Fibroblast of skin of back (primary cell): ENCODE measurements around the gene GGCX. TPM values are rescaled to one million over a fixed set of nuclear protein-coding genes. Genes with fewer than 3 reads are reported as not detected.
"Not testable (repeated sequence)": the region's sequence is repeated elsewhere in the genome, so short reads cannot be mapped to it uniquely, and the experiment has no call there.

Experiments
- DNase-seq: peaks from one replicate; pipeline ENCODE4 v3.0.0-alpha.2; 2013
- polyA plus RNA-seq, 2 experiments: library from polyadenylated mRNA; unstranded; fragments of 120-200 nt; gene quantifications; one replicate each; pipeline ENCODE4 v1.2.1, GENCODE V29; 2013; ENCODE audit not compliant: insufficient read length in 2 of 2

Gene GGCX
- 34.9 TPM for polyA plus RNA-seq (2013, experiment 1 of 2; ENCODE audit: insufficient read length)
- 25.2 TPM for polyA plus RNA-seq (2013, experiment 2 of 2; ENCODE audit: insufficient read length)

DNA sequence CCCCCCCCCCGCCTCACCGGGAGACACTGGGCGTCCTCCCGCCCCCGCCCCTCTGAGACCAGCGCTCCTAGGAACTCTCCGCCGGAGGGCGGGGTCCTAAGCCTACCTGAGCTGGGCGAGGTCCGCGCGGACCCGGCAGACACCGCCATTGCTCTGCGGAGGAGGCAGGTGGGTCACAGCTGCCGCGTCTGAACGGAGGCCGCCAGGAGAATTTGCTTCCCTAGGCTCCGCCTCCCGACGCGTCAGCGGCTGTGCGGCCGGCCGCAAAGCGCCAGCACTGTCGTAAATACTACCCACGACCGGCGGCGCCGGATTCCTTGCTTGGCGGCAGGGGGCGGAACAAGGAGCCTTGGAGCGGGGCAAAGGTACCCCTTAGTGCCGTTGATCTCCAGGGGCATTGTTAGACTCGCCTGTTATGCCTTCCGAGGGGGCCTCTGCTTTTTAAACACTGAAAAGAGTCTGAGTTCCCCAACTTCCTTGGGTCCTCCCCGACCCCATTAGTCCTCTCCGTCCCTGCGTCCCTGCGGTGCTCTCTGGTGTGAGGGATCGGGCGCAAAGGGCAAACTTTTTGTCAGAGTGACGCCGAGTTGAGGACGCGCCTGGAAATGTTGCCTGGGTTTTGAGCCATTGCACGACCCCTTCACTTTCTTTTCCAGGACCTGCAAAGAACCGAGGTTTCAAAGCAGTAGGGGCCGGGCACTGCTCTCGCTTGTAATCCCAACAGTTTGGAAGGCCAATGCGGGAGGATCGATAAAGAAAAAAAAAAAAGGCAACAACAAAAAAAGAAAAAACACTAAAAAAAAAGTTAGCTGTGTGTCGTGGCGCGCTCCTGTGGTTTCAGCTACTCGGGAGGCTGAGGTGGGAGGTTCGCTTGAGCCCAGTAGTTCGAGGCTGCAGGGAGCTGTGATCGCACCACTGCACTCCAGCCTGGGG lies at the start of gene GGCX:
TSS of gene GGCX (minus strand) at position 214 of the 933 bp plus-strand sequence. CDS start at position 149, 65 bp downstream.
- DNase-seq: peak; percentile 93

DNA sequence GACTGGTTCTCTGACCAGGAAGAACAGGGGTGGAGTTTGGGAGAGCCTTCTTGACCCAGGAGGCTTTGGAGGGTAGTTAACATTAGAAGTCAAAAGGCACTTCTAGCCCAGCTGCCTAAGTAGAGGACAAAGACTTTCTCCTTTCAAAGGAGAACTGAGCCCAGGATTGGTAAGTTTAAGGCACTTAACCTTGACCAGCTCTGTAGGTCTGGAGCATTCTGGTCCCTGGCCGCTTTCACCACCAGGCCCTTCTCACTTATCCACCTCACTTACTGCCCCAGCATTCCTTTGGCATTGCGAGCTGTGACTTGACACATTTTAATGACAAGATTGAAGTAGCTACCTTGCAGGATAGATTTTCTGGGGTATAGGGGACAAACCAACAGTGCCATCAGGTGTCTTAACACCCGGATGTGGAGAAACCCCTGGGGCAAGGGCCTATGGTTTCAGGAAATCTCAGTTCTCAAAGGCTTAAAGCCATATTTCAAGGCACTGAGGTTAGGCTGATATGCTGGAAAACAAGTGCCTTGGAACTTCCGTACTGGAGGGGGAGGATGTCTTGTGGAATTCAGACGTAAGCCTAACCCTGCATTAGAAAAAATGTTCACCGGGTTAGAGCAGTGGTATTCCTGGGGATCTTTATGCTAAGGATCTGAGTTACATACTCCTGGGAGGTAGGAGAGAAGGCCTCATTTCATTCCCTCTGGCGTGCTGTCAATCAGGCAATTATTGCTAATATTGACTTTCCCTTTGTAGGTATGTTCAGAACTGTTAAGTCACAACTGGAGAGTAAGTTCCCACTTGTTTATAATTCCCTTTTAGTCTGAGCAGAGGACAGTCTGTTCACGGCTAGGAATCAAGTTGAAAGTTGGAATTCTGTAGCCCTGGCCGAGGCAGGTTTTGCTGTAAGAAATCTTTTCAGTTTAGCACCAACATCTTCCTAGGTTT lies 46.2 kb upstream of the GGCX start:
- no peak for DNase-seq

GRCh38 chr2:85606116-85606455 lies 44.8 kb upstream of the GGCX start:
- DNase-seq: no peak

- DNase-seq: peak; percentile 95
These were observed 44.3 kb upstream of the GGCX start for GRCh38 chr2:85605406-85606115.

GRCh38 chr2:85604568-85605339 lies 43.5 kb upstream of the GGCX start:
- no peak for DNase-seq

DNA sequence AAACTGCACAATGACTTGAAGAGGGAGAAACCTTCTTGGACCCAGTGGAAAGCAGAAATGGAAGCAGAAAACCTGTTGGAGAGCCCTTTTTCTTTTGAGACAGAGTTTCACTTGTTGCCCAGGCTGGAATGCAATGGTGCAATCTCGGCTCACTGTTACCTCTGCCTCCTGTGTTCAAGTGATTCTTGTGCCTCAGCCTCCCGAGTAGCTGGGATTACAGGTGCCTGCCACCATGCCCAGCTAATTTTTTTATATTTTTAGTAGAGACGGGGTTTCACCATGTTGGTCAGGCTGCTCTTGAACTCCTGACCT lies 42.8 kb upstream of the GGCX start:
- not testable (repeated sequence) for DNase-seq

DNA sequence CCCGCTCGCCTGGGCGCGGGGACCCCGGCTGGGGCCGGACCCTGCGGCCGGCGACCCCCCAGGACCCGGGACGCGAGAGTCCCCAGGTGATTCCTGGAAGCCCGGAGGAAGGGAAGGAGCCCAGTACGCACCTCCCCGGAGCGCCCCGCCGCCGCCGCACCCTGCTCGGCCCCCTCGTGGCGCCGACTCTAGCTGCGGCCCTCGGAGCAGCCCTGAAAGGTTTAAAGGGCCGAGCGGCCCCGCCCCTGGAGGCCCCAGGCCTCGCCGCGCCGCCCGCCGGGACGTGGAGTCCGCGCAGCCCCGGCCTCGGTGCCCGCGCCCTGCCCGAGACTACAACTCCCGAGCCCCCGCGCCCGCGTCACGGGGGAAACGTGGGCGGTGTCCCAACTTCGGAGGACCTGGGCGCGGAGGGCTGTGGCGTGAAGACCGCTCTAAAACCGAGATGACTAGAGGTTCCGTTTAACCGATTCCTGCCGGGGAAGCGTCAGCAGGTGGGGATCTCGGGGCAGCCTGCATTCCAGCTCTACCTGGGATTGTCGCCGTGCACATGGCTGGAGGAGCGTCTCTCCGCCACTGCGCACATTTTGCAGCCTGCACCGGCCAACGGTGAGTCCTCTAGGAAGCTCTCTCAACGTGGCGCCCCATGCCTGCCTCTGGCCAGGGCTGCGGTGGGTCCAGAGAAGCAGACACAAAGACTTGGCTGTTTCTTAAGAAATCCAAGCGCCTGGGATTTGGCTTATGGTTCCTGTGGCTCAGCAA lies 41.4 kb upstream of the GGCX start, which contains the start of gene TMEM150A:
TSS of gene TMEM150A (minus strand) at position 223 of the 759 bp plus-strand sequence. CDS start 750 bp downstream, outside the sequence.
- peak; percentile 92 for DNase-seq

DNA sequence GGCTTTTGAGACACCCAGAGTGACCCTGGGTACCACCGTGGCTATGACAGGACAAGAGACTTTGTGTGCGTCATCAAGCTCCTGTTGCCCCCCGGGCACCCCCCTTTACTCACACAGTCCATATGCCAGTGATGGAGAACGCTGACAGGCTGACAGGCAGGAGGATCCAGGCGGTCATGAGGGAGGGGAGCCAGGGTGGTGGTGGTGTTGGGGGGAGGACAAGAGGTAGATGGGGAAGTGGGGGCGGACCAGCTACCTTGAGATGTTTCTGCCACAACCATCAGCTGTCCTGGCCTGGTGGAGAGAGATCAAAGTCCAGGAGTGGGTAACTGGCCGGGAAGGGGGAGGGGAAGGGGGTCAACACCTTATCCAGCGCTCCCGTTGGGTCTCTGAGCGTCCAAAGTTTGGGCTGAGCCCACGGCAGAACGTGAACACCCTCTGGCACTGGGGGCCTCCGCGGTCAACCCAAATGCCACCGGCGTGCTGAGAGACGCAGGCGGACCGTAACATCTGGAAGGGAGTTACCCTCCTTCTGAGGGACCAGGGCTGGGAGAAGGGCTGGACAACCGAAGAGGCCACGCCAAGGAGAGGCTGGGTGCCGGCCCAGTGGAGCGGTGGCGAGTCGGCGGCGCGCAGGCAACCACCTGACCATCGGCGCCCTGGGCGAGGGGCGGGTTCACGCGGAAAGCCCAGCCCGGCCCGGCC lies 40.6 kb upstream of the GGCX start:
- DNase-seq: peak; percentile 26

GRCh38 chr2:85600951-85601770 lies 39.9 kb upstream of the GGCX start:
- DNase-seq: no peak

GRCh38 chr2:85600235-85600575 lies 38.9 kb upstream of the GGCX start:
- DNase-seq: no peak

- no peak for DNase-seq
These were observed 38.4 kb upstream of the GGCX start for GRCh38 chr2:85599468-85600234.

GRCh38 chr2:85598594-85599340 lies 37.5 kb upstream of the GGCX start:
- no peak for DNase-seq

GRCh38 chr2:85597241-85597640 lies 35.9 kb upstream of the GGCX start:
- no peak for DNase-seq

DNA sequence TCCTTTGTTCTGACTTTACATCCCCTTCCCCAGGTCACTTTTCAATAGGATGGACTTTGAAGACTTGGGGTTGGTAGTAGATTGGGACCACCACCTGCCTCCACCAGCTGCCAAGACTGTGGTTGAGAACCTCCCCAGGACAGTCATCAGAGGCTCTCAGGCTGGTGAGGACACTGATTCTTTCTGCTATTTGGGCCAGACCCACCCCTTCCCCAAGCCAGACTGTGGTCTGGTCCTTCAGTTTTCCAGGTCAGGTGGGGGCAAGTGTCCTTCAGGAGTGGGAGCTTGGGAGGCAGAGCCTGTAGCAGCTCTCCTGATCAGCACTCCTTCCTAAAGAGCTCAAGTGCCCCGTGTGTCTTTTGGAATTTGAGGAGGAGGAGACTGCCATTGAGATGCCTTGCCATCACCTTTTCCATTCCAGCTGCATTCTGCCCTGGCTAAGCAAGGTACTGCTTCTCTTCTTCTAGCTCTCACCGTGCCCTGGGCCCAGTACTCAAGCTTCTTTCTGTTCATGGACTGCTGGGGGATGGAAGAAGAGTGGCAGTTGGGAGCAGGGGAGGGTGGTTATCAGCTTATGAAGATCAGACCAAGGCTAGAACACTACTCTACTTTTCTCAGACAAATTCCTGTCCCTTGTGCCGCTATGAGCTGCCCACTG lies 35.3 kb upstream of the GGCX start:
- no peak for DNase-seq

DNA sequence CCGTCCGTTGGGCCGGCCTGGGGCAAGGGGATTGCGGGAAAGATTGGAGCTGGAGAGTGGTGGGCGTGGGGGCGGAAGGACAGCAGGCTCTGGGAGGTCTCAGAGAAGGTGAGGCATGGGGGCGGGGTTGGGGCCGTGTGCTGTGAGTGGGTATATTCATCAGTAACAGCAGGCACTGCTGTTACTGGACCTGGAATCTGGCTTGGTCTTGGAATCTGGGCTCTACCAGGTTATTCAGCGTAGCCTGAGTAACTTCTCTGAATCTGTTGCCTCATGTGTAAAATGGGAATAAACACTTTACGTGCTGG lies 34.7 kb upstream of the GGCX start:
- no peak for DNase-seq

DNA sequence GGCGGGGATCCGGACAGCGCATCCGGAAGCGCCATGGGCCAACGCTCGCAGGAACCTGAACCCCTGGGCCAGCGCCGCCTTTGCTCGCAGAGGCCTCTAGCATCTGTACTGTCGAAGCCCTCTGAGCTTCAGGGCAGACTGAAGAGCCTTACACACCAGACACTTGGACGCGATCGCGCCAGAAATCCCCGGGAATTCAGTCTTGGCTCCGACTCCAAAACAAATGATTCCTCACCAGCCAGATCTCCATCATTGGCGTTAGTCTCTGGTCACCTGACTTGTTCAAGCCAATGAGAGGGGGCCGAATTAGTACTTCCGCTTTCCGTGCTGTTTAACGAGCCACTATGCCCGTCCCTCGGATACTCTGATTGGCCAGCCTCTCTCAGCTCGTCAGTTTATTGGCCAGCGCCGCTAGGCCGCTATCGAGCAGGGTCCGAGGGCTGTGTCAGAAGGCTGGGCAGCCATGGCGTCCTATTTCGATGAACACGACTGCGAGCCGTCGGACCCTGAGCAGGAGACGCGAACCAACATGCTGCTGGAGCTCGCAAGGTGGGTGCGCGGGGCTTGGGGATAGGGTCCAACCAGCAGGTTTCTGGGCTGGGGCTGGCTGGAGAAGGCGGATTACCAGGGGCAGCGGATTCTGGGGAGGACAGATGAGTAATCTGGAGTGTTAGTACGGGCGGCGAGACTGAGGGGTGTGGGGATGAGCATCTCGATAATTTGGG lies 34.2 kb upstream of the GGCX start, which contains the start of gene RNF181:
TSS of gene RNF181 (plus strand) at position 445 of the 725 bp plus-strand sequence. CDS start at position 464, 19 bp downstream.
- peak; percentile 99 for DNase-seq
